ENCODE data around the gene PXDN. TPM values are rescaled to one million over a fixed set of nuclear protein-coding genes. Genes with fewer than 3 reads are reported as not detected.
"Not testable (repeated sequence)": the region's sequence is repeated elsewhere in the genome, so short reads cannot be mapped to it uniquely, and the experiment has no call there.

Gene PXDN
- total RNA-seq, 1 experiment from 2014 or later = 125 TPM

- Histone ChIP-seq H3K79me2 (ENCODE audit: low read length) (peaks cover 72% of the 10 kb centered on the region), H3F3A (ENCODE audit: low read length, unreplicated experiment) (peaks cover 4% of the 10 kb centered on the region), H4K20me1 (ENCODE audit: low read length) (peaks cover 5% of the 10 kb centered on the region; the same call in 1 of the 2 replicates), H3K36me3 (ENCODE audit: low read depth, low read length) (no peaks in the 10 kb centered on the region), H3K9me2 (replicated peaks; ENCODE audit: low read length) (no peaks in the 10 kb centered on the region), H2AFZ (ENCODE audit: low read length) (no peak overlapping the region), H3K9ac (ENCODE audit: low read length) (peak overlapping the region; percentile 91), H3K4me2 (ENCODE audit: low read length) (peak overlapping the region; percentile 88), H3K27me3 (ENCODE audit: low read length) (no peaks in the 10 kb centered on the region), H3K27ac (ENCODE audit: low read length) (peak overlapping the region; percentile 99), H3K9me3 (ENCODE audit: low read length) (no peaks in the 10 kb centered on the region), H3K4me1 (ENCODE audit: insufficient read depth, low read length) (peaks cover 27% of the 10 kb centered on the region), H3K4me3 (ENCODE audit: low read length) (peak overlapping the region; percentile 63)
- CTCF ChIA-PET = interaction anchor here (1.1 to 1.3 kb wide), 3 partner anchors 22 to 42 kb away, joined by 4 to 7 read pairs (median 5); no protein-coding TSS in a partner anchor
- POLR2A ChIA-PET (ENCODE audit: unreplicated experiment) = interaction anchor here (1.0 to 1.6 kb wide), 6 partner anchors 14 to 35 kb away, joined by 3 to 14 read pairs (median 6); no protein-coding TSS in a partner anchor
- intact Hi-C loops (cut with micrococcal nuclease) = loop anchor here (1.0 to 2.0 kb wide), 5 partner anchors 9 to 35 kb away; no protein-coding TSS in a partner anchor
- ATAC-seq = peak; percentile 84
- BruUV-seq (replicated peaks) = TSS peak; percentile 93
- no peak for TF ChIP-seq CTCF (conservative IDR thresholded peaks at IDR 0.05; ENCODE audit: low read depth, low read length)
- no peak for TF ChIP-seq EZH2 (IDR thresholded peaks at IDR 0.05; ENCODE audit: low read length, unreplicated experiment)
- TF ChIP-seq EZH2phosphoT487 (IDR thresholded peaks at IDR 0.05; ENCODE audit: borderline replicate concordance, low read length) = no peak
- peak; percentile 98 for DNase-seq
Measured at GRCh38 chr2:1707771-1708418, 36.4 kb downstream of the PXDN start.

GRCh38 chr2:1706089-1706841, 38.0 kb downstream of the PXDN start:
- H3K4me3 ChIP-seq (ENCODE audit: low read length); H3K4me2 ChIP-seq (ENCODE audit: low read length); H3K36me3 ChIP-seq (ENCODE audit: low read depth, low read length); H2AFZ ChIP-seq (ENCODE audit: low read length); ATAC-seq; H3K9me2 ChIP-seq (replicated peaks; ENCODE audit: low read length); H3K27ac ChIP-seq (ENCODE audit: low read length); BruUV-seq (replicated peaks); H3F3A ChIP-seq (ENCODE audit: low read length, unreplicated experiment); H3K9me3 ChIP-seq (ENCODE audit: low read length); DNase-seq; POLR2A ChIA-PET (ENCODE audit: unreplicated experiment); H3K9ac ChIP-seq (ENCODE audit: low read length); H3K27me3 ChIP-seq (ENCODE audit: low read length); H4K20me1 ChIP-seq (ENCODE audit: low read length): not testable (repeated sequence)
- CTCF ChIA-PET = interaction anchor here (0.6 kb wide), 1 partner anchor 111 kb away, joined by 4 read pairs; no protein-coding TSS in a partner anchor
- intact Hi-C loops (cut with micrococcal nuclease) = loop anchor here (2.0 kb wide), 1 partner anchor 25 kb away; no protein-coding TSS in a partner anchor
- peaks cover 72% of the 10 kb centered on the region for H3K79me2 ChIP-seq (ENCODE audit: low read length)
- H3K4me1 ChIP-seq (ENCODE audit: insufficient read depth, low read length) = peaks cover 41% of the 10 kb centered on the region

GRCh38 chr2:1705557-1706076, 38.7 kb downstream of the PXDN start:
- Histone ChIP-seq H3K9ac (ENCODE audit: low read length) (no peak overlapping the region), H3K27me3 (ENCODE audit: low read length) (no peaks in the 10 kb centered on the region), H3K4me2 (ENCODE audit: low read length) (no peak overlapping the region), H3K79me2 (ENCODE audit: low read length) (peaks cover 75% of the 10 kb centered on the region), H2AFZ (ENCODE audit: low read length) (no peak overlapping the region), H3K27ac (ENCODE audit: low read length) (no peak overlapping the region), H3K36me3 (ENCODE audit: low read depth, low read length) (no peaks in the 10 kb centered on the region), H3K9me2 (replicated peaks; ENCODE audit: low read length) (no peaks in the 10 kb centered on the region), H3K9me3 (ENCODE audit: low read length) (no peaks in the 10 kb centered on the region), H4K20me1 (ENCODE audit: low read length) (peaks cover 13% of the 10 kb centered on the region; the same call in 1 of the 2 replicates), H3K4me1 (ENCODE audit: insufficient read depth, low read length) (peaks cover 41% of the 10 kb centered on the region), H3F3A (ENCODE audit: low read length, unreplicated experiment) (peaks cover 4% of the 10 kb centered on the region), H3K4me3 (ENCODE audit: low read length) (no peak overlapping the region)
- DNase-seq = no peak
- ChIA-PET POLR2A (ENCODE audit: unreplicated experiment) (no interaction called here), CTCF (interaction anchor here (0.6 kb wide), 1 partner anchor 112 kb away, joined by 4 read pairs; no protein-coding TSS in a partner anchor)
- intact Hi-C loops (cut with micrococcal nuclease) = loop anchor here (2.0 kb wide), 1 partner anchor 25 kb away; no protein-coding TSS in a partner anchor
- TF ChIP-seq CTCF (conservative IDR thresholded peaks at IDR 0.05; ENCODE audit: low read depth, low read length) (no peak), EZH2phosphoT487 (IDR thresholded peaks at IDR 0.05; ENCODE audit: borderline replicate concordance, low read length) (no peak), EZH2 (IDR thresholded peaks at IDR 0.05; ENCODE audit: low read length, unreplicated experiment) (no peak)
- no TSS peak for BruUV-seq (replicated peaks)
- no peak for ATAC-seq

Measured in PC-3 (cell line).